NCI-H1694 treated with DMSO at 0.1 percent for 48 hours (cell line): ENCODE measurements around the gene UGDH.
"Not testable (repeated sequence)": the region's sequence is repeated elsewhere in the genome, so short reads cannot be mapped to it uniquely, and the experiment has no call there.

Source experiments
- DNase-seq: peaks from one replicate; lab custom pipeline; 2025; lab: John Stamatoyannopoulos, UW

UGDH gene

GRCh38 chr4:39494354-39494753, 32.9 kb downstream of the UGDH start:
- DNase-seq: no peak

- DNase-seq: no peak
Observed at GRCh38 chr4:39490322-39490721, 36.9 kb downstream of the UGDH start.

GRCh38 chr4:39486221-39486804, 40.9 kb downstream of the UGDH start:
- DNase-seq: no peak

DNA sequence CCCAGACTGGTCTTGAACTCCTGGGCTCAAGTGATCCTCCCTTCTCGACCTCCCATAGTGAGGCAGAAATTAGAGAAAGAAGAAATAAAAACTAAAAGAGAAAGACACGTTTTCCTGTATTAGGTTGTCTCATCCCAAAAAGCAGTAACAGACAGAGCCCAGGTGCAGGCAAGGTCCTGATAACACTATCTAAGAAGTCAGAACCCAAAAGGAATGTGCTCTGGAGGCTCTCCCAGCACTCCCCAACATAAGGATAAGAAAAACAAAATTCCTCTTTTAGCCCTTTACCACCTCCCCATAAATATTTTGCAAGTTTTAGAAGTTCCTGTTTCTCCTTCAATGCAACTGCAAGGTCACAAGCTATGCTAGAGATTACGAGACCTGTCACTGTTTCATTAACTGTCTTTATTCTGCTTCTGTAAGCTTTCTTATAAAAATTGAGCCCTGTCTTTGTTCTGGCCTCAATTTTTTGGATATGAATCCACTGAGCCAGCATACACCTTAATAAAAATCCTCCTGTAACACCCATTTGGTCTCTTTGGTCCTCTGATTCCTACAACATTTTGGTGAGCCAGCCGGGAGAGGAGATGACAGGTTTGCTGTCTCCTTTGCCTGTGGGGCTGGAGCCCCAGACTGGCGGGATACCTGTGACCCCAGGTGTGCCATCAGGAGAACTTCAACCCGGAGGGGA, 42.5 kb downstream of the UGDH start:
- no peak for DNase-seq

- no peak for DNase-seq
Observed at GRCh38 chr4:39480902-39481695, 46.1 kb downstream of the UGDH start.

DNA sequence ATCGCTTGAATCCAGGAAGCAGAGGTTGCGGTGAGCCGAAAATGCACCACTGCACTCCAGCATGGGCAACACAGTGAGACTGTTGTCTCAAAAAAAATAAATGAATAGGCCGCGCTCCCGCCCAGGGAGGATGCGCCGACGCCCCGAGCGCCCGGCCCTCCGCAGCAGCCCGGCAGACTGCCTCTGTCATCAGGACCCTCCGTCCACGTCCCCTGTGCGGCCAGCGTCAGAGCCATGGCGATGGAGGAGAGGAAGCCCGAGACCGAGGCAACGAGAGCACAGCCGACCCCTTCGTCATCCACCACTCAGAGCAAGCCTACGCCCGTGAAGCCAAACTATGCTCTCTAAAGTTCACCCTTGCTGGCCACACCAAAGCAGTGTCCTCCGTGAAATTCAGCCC, 47.0 kb downstream of the UGDH start:
- no peak for DNase-seq

DNA sequence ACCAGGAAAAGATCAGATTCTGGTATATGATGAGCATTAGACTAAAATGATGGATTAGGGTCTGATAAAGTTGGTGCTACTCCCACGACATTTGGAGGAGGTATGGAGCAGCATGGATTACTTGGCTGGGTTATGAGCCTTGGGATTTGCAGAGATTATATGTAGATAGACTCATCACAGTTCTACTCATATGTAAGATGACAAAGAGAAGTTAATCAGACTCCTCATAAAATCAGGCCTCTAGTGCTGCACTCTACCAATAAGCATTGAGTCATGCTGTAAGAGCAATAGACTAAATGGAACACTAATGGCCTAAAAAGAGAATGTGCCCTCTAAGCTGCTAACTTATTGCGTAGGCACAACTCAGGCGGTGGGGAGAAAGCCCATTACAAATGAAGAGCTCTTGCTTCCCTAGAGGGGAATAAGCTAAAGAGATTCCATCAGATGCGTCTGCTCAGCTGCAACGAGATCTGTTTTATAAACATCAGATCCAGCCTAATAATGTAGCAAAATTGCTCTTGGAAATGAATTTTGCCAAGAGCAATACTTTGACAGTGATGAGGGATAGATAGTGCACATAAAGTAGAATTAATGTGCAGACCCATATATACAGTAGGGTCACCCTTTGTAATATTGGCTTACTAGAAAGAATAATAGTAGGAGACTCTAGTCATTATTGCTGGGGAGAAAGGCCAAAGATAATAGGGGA, 50.9 kb downstream of the UGDH start:
- DNase-seq: no peak

DNA sequence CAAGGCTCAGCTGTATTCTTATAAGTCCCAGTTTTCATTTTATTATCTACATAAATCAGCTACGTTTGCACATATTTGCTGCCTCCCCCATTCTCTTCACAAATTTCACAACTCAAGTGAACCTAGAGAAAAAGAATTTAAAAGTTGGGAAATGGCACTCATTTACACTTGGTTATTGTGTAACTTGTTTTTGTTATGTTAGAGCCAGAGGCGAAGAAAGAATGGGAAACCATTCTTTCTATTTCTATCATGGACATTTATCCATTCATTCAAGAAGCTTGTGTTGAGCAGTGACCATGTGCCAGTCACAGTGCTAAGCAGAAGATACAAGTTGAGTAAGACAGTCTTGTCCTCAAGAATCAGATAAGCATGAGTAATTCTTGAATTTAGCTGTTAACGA, 54.8 kb downstream of the UGDH start:
- no peak for DNase-seq

DNA sequence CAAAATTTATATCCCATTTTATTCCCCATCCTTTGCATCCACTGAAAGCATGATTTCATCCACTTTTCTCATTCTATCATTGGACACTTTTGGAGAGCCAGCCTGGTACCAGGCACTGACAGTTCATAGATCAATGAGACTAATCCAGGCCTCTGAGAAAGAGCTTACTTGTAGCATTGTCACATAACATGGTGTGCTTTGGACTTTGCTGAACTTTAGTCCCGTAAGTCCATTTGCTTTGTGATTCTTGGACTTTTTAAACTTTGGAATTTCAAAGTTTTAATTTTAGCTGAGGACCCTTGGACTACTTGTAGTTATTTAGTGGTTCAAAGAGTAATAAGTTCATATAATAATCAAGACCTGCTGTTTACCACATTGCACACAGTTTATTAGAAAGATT, 56.8 kb downstream of the UGDH start:
- DNase-seq: no peak

DNA sequence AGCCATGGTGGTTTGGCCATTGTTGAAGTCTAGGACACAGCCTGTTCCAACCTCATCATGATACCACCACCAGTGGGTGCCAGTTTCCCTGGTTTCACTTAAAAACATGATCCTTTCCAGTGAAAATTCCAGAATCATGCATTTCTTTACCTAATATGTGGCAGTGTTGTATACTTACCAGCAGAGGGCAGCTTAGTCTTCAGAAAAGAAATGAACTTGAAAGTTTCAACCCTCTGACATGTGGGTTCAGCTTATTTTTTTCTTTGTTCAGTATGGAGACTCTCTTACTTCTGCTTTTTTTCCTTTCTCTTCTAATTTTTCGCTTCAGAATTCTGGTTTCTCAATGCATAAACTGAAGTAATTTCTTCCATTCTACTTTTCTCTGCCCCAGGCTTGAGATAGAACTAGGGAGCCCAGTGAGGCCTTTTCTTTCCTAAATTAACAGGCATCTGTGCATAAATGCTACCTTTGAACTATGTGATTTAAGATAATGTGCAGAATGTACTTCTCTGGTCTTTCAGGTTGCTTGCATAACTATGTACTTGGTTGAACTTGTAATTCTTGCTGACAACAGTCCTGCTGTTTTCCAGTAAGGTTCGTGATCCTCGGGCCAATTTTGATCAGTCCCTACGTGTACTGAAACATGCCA, 57.7 kb downstream of the UGDH start:
- peak; percentile 63 for DNase-seq

- DNase-seq: no peak
Observed at GRCh38 chr4:39467464-39467863, 59.8 kb downstream of the UGDH start.

- DNase-seq: no peak
Observed at GRCh38 chr4:39466747-39467146, 60.5 kb downstream of the UGDH start.

- peak; percentile 4 for DNase-seq
Observed at GRCh38 chr4:39464886-39465501, 62.2 kb downstream of the UGDH start.

DNA sequence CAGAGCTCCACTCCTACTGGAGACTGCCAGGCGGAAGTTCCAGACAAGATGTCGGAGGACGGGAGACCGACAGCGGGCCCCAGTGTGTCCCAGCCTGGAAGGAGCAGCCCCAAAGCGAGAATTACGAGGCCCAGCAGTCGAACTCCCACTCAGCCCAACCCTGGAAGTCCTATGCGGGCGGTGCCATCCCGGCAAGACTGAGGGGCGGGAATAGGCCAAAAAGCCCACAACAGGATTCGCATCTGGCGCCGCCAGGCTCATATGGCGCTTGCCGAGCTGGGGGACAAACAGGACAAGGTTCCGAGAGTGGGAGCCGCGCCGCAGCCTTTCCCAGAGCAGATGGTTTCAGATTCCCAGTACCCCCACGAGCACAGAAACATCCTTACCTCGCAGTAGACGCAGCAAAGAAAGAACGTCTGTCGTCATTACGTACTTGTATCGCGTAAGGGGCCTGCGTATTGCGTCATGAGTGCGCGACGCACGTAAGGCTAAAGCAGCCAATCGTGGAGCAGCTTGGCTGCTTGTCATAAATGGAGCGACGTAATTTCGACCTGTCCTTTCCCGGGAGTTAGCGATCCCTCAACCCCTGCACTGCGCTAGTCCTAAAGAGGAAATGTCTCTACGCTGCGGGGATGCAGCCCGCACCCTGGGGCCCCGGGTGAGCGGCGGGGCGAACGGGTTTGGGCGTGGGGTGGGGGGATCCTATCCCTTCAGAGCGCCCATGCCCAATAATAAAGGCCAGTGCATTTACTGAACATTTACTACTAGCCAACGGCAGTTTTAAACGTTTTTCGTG, 68.5 kb downstream of the UGDH start, which contains the start of the genes LIAS and RPL9:
TSS of gene LIAS (plus strand) at position 552 of the 796 bp plus-strand sequence. CDS start at position 614, 62 bp downstream.
TSS of gene RPL9 (minus strand) at position 418 of the 796 bp plus-strand sequence. CDS start 483 bp downstream, outside the sequence.
- peak; percentile 91 for DNase-seq

DNA sequence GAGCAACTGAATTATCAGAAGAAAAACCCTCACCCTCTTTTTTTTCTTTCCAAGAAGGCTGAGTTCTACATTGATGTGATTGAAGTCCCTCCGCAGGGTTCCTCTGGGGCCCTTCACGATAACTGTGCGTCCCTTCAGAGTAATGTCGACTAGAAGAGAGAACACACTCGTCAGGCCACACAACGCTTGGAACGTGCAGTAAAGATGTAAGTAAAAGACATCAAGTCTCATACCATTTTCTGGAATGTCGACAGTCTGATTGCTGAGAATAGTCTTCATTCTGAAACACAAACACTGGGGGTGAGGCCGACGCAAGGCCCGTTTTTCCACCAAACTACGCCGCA, 69.1 kb downstream of the UGDH start:
- not testable (repeated sequence) for DNase-seq

DNA sequence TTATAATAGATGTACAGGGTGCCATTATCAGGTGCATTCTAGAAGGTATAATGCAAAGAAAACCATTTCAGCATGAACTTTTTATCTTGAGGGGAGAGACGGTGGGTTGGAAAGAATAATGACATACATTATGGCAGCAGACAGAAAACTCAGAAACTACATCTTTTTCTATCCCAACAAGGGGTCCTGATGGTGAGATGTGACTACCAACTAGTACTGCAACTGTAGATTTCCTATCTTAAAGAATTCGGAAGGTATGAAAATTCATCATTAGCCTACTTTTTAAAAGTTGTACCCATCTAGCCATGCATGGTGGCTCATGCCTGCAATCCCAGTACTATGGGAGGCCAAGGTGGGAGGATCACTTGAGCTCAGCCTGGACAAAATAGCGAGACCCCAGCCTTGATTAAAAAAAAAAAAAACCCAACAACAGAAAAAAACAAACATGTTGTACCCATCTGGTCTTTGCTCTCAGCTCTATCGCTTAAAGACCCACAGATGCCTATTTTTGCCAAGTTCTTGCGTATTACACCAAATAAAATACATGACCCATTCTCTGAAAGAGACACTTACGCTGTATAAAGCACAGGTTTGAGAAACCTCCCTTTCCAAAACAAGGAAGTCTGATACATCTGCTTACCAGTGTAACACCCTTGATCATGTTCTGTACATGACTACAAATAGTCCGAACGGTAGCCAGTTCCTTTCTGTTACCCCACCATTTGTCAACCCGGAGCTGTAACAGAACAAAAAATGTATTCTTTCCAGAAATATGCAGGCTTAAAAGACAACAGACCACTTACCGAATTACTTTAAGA, 70.1 kb downstream of the UGDH start:
- no peak for DNase-seq

- no peak for DNase-seq
Observed at GRCh38 chr4:39455486-39455885, 71.8 kb downstream of the UGDH start.

GRCh38 chr4:39453738-39454137, 73.5 kb downstream of the UGDH start:
- DNase-seq: no peak

DNA sequence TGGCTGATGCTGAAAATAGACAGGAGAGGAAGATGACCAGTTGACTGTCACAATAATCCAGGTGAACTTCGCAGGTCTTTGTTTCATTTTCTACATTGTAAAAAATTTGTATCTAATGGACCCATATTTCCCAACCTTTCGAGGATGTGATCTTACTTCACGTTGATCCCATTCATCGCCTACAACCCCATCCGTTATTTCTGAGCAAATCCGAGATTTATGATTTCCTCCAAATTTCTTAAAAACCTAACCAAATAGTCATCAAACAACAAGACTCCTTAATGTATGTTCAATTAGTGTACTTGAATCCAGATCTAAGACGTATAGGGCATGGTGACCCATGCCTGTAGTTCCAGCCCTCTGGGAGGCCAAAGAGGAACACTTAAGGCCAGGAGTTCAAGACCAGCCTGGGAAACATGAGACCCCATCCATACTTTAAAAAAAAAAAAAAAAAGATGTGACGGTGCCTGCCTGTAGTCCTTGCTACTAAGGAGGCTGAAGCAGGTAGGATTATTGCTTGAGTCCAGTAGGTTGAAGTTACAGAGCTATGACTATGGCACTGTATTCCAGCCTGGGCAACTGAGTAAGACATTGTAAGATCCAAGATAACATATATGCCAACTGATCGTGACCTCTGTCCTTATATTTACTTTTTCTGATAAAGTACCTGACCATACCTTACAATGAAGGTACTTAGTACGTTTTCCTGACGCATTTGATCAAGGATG, 74.2 kb downstream of the UGDH start:
- no peak for DNase-seq
